NT2/D1 (cell line): ENCODE data around the gene BHLHA15.

Source experiments
- DNase-seq: peaks from one replicate; pipeline ENCODE4 v3.0.0-alpha.2; 2011; ENCODE audit warnings: low read depth, low spot score
- H3K27me3 ChIP-seq: 2 replicates; pipeline ENCODE4 v1.6.0; 2011; ENCODE audit warnings: mild to moderate bottlenecking; ENCODE audit not compliant: insufficient read length, insufficient read depth
- H3K36me3 ChIP-seq: 2 replicates; pipeline ENCODE4 v1.6.1; 2011; ENCODE audit warnings: mild to moderate bottlenecking, low read length, mixed read lengths; ENCODE audit not compliant: insufficient read depth, insufficient read length
- H3K4me1 ChIP-seq: 2 replicates; pipeline ENCODE4 v1.5.1; 2011; ENCODE audit not compliant: insufficient read depth, insufficient read length
- H3K4me3 ChIP-seq: 2 replicates; pipeline ENCODE4 v1.5.1; 2011; ENCODE audit warnings: low read depth; ENCODE audit not compliant: insufficient read length
- H3K9ac ChIP-seq: 2 replicates; pipeline ENCODE4 v1.6.0; 2011; ENCODE audit warnings: low read depth; ENCODE audit not compliant: insufficient read length
- H3K9me3 ChIP-seq: 2 replicates; pipeline ENCODE4 v1.5.1; 2011; ENCODE audit warnings: mild to moderate bottlenecking, low read length; ENCODE audit not compliant: insufficient read depth
- SUZ12 ChIP-seq: IDR thresholded peaks from 2 replicates; pipeline ENCODE4 v1.6.1; 2011; ENCODE audit not compliant: insufficient read length, insufficient read depth; ENCODE audit errors: extremely low read depth
- YY1 ChIP-seq: IDR thresholded peaks from 2 replicates; pipeline ENCODE4 v1.6.1; 2011; ENCODE audit not compliant: insufficient read length, insufficient read depth
- ZNF274 ChIP-seq: IDR thresholded peaks from 2 replicates; pipeline ENCODE4 v1.6.1; 2011; ENCODE audit warnings: mild to moderate bottlenecking, low read depth, low read length

The BHLHA15 gene

DNA sequence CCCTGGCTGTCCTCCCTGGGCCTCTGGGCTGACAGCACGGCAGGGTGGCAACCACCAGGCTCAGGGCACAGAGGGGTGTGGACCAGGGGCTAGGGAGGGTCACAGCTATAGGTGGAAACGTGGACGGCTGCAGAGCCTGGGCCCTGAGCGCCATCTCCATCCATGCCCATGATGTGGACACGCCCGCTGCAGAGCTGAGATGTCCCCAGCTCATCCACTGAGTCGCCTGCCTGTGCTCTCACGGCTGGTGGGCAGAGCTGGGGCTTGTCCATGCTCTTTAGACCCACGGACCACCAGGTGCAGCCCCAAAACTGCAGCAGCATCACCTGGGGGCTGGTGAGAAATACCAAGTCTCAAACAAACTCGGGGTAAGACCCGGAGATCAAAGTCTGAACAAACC is 24.7 kb downstream of the BHLHA15 start:
- TF ChIP-seq ZNF274: no peak
- no peak for TF ChIP-seq SUZ12
- TF ChIP-seq YY1: no peak
- DNase-seq: no peak
- Histone ChIP-seq H3K27me3 (no peaks in the 10 kb centered on the region), H3K9ac (no peak overlapping the region), H3K36me3 (peaks cover 15% of the 10 kb centered on the region), H3K4me3 (no peak overlapping the region), H3K4me1 (no peaks in the 10 kb centered on the region), H3K9me3 (no peaks in the 10 kb centered on the region)

DNA sequence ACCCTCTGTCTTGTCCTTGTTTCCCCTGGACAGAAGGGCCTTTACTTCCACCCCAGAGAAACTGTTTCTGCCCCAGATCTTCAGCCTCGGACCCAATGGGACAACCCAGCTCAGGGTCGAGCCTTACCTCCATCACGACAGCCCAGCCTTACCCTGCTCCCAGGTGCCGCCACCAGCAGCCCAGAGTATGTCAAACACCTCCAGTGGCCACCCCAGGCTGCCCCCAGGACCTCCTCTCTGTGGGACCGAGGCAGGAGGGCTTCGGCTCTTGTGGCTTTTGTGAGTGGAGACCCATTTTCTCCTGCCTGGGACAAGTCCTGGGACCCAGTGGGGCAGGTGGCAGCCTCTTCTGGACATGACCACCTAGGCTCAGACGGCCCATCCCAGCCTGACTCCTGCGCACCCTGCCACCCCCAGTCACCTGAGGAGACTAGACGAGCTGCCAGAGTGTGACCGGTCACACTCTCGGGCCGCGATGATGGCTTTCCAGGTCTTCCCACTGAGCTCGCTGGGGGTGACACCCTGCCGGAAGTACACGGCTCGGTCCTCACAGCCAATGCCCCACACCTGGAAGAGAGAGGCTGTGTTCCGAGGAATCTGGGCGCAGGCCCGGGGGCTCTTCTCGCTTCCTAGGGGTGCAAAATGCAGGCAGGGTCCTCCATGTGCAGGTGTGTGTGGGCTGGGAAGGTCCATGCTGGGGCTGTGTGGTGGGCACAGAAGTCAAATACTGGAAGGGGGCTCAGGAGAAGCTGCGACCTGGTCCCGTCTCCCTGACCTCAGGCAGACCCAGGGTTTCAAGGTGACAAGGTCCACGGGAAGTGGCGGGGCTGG is 25.3 kb downstream of the BHLHA15 start:
- no peaks in the 10 kb centered on the region for H3K27me3 ChIP-seq
- DNase-seq: no peak
- peaks cover 1% of the 10 kb centered on the region for H3K4me1 ChIP-seq
- no peak overlapping the region for H3K4me3 ChIP-seq
- no peaks in the 10 kb centered on the region for H3K9me3 ChIP-seq
- peaks cover 15% of the 10 kb centered on the region for H3K36me3 ChIP-seq
- no peak overlapping the region for H3K9ac ChIP-seq
- no peak for TF ChIP-seq YY1
- TF ChIP-seq ZNF274: no peak
- TF ChIP-seq SUZ12: no peak

DNA sequence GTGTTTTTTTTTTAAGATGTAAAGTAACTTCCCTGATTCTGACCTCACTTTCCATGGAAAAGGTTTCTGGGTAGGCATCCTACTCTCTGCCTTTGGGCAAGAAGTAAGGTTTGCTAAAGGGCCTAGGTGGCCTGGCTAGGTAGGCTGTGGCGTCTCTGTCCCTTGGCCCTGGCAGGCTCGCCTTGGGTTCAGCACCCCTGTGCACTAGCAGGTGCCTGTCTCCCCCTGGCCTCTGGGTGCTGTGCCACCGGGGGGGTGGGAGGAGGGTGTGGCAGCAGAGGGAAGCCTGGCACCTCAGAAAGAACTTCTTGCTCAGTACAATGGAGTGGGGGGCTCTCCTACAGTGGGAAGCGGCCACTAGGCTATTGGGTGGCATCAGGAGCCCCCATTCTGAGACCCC is 26.8 kb downstream of the BHLHA15 start:
- Histone ChIP-seq H3K4me3 (no peak overlapping the region), H3K9me3 (no peaks in the 10 kb centered on the region), H3K9ac (no peak overlapping the region), H3K4me1 (peaks cover 2% of the 10 kb centered on the region), H3K27me3 (no peaks in the 10 kb centered on the region), H3K36me3 (peaks cover 15% of the 10 kb centered on the region)
- no peak for TF ChIP-seq SUZ12
- no peak for TF ChIP-seq ZNF274
- no peak for TF ChIP-seq YY1
- DNase-seq: no peak

DNA sequence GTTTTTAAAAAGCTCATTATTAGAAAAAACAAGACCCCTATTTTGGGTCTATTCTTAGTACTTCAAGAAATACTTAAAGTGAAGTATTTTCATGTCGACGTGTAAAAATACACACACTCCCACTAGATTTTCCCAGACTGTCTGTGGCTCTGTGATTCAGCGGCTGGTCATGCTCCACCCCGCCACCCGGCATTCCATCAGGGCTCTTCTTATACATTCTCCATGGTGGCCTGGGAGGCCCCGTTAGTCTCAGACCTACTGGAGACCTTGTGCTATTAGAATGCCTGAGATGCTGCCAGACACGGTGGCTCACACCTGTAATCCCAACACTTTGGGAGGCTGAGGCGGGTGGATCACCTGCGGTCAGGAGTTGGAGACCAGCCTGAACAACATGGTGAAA is 27.7 kb downstream of the BHLHA15 start:
- no peak overlapping the region for H3K9ac ChIP-seq
- H3K4me3 ChIP-seq: no peak overlapping the region
- no peak for TF ChIP-seq YY1
- TF ChIP-seq ZNF274: no peak
- no peak for TF ChIP-seq SUZ12
- no peaks in the 10 kb centered on the region for H3K27me3 ChIP-seq
- peaks cover 15% of the 10 kb centered on the region for H3K36me3 ChIP-seq
- DNase-seq: no peak
- no peaks in the 10 kb centered on the region for H3K9me3 ChIP-seq
- H3K4me1 ChIP-seq: peaks cover 2% of the 10 kb centered on the region

DNA sequence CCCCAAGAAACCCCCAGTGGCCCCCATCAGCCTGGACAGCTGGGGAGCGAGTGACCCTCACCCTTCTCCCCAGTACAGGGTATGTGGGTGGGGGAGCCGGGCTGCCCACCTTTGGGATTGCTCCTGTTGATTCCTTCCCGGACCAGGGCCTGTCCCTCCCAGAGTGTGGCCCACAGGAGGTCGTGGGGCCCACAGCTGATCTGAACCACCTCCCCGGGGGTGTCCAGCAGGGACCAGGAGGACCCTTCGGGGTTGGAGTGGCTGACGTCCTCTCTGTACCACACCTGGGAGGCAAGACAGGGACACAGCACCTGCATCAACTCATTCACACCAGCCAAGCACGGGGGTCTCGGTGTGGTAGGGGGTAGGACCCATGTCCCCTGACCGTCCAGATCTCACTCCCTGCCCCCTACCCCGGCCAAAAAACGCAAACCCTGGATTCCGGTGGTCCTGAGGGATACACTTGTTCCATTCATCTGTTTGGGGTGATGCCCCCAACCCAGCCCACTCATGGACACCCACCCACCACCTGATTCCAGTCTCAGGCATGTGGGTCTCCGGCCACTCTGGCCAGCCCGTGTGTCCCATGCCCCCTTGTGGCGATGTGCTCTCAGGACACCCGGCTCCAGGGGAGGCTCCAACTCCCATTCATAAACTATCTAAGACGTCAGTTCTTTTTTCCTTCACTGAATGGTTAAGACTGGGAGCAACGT is 29.9 kb downstream of the BHLHA15 start:
- TF ChIP-seq YY1 (no peak), ZNF274 (no peak), SUZ12 (no peak)
- no peaks in the 10 kb centered on the region for H3K9me3 ChIP-seq
- DNase-seq: peak; percentile 36
- peaks cover 19% of the 10 kb centered on the region for H3K36me3 ChIP-seq
- peaks cover 2% of the 10 kb centered on the region for H3K4me1 ChIP-seq
- H3K4me3 ChIP-seq: no peak overlapping the region
- no peak overlapping the region for H3K9ac ChIP-seq
- no peaks in the 10 kb centered on the region for H3K27me3 ChIP-seq

DNA sequence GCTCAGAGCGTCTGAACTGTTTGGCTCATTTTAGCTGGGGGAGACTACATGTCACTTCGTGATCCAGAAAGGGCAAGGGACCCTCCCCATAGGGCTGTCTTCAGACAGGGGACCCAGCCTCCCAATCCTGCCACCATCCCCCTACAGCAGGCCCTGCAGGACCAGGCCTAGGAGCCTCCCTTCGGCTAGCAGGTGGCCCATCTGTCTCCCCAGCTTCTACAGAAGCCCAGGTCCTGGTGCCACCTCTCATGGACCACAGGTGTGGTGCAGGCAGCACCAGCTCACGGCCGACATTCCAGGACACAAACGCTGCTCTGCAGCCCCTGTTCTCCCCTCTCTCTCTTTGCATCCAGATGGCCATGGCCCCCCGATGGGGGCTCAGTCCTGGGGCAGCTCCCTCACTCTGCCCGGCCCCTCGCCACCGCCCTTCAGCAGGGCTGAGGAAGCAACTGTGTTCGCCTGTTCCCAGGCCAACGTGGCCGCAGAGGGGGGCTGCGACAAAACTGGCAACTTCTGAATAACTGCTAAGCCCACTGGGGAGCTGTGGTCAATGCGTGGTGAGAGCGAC is 30.5 kb downstream of the BHLHA15 start:
- H3K9me3 ChIP-seq: no peaks in the 10 kb centered on the region
- no peak overlapping the region for H3K4me3 ChIP-seq
- peak overlapping the region; percentile 3 for H3K9ac ChIP-seq
- peaks cover 17% of the 10 kb centered on the region for H3K36me3 ChIP-seq
- no peak for TF ChIP-seq SUZ12
- TF ChIP-seq ZNF274: no peak
- TF ChIP-seq YY1: no peak
- no peaks in the 10 kb centered on the region for H3K27me3 ChIP-seq
- DNase-seq: no peak
- peaks cover 2% of the 10 kb centered on the region for H3K4me1 ChIP-seq

DNA sequence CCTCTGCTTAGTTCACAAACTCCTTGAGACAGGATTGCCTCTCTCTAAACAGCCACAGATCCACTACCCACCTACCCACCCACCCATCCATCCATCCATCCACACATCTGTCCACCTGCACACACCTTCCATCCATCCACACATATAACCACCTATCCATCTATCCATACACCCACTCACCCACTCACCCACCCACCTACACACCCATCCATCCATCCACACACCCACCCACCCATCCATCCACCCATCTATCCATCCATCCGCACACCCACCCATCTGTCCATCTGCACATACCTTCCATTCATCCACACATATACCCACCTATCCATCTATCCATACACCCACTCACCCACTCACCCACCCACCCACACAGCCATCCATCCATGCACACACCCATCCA is 31.1 kb downstream of the BHLHA15 start:
- H3K36me3 ChIP-seq: peaks cover 17% of the 10 kb centered on the region
- H3K9ac ChIP-seq: peak overlapping the region; percentile 3
- H3K27me3 ChIP-seq: no peaks in the 10 kb centered on the region
- peaks cover 2% of the 10 kb centered on the region for H3K4me1 ChIP-seq
- H3K4me3 ChIP-seq: no peak overlapping the region
- TF ChIP-seq SUZ12: no peak
- TF ChIP-seq YY1: no peak
- TF ChIP-seq ZNF274: no peak
- no peak for DNase-seq
- no peaks in the 10 kb centered on the region for H3K9me3 ChIP-seq
